Right lobe of liver (tissue), 6 donors: Measurements from ENCODE around the gene UBR7. TPM values are rescaled to one million over a fixed set of nuclear protein-coding genes. Genes with fewer than 3 reads are reported as not detected.

ENCODE experiments used
- ATAC-seq, 4 donors: fragments of 200-7000 bp; cut with Tn5 transposase; one replicate each; pipeline ENCODE4 v1.9.1; 2020; ENCODE audit warnings: mild to moderate bottlenecking in 4 of 4, moderate library complexity in 4 of 4
- DNase-seq, 3 donors: peaks; one replicate each; pipeline ENCODE4 v3.0.0-alpha.2; 2020
- H3K27ac ChIP-seq, 3 donors: fragments of 200-600 bp; one replicate each; pipeline ENCODE4 v1.8.0; 2022
- H3K27me3 ChIP-seq, 2 donors: fragments of 200-600 bp; one replicate each; pipeline ENCODE4 v1.8.0; 2022
- H3K36me3 ChIP-seq, 4 donors: fragments of 200-600 bp; sonication (generic) in 1 of 4; one replicate each; pipeline versions ENCODE4 v1.5.1 to v1.8.0; 2017 to 2022; ENCODE audit warnings: control low read depth in 1 of 4
- H3K4me1 ChIP-seq, 4 donors: fragments of 200-600 bp; sonication (generic) in 1 of 4; one replicate each; pipeline versions ENCODE4 v1.5.1 to v1.8.0; 2017 to 2022; ENCODE audit warnings: control low read depth in 1 of 4
- H3K4me3 ChIP-seq, 3 donors: fragments of 200-600 bp; one replicate each; pipeline ENCODE4 v1.8.0; 2022
- H3K9me3 ChIP-seq, 4 donors: fragments of 200-600 bp; sonication (generic) in 1 of 4; one replicate each; pipeline versions ENCODE4 v1.5.1 to v1.8.0; 2017 to 2022; ENCODE audit warnings: control low read depth in 1 of 4
- CTCF ChIP-seq, 4 donors: fragments of 200-600 bp in 3 of 4; fragments of 450-650 bp in 1 of 4; IDR thresholded peaks; one replicate each; pipeline versions ENCODE4 v1.5.1 to v1.8.0; 2016 to 2022; ENCODE audit warnings: antibody characterized with exemption in 4 of 4, mild to moderate bottlenecking in 2 of 4
- POLR2A ChIP-seq: fragments of 450-650 bp; IDR thresholded peaks from one replicate; pipeline ENCODE4 v1.6.1; 2017; ENCODE audit warnings: antibody characterized with exemption, mild to moderate bottlenecking
- WGBS: methylation state at CpG from one replicate; pipeline ENCODE4 v1.1.6; 2018; ENCODE audit warnings: low coverage, low lambda C conversion rate; ENCODE audit not compliant: insufficient coverage; ENCODE audit errors: missing lambda C conversion rate; 5-methylcytosine and 5-hydroxymethylcytosine counted together
- intact Hi-C, 2 donors: fragments of 100-400 bp; cut with DNase I; formaldehyde crosslinking; loops; one replicate each; pipeline versions ENCODE4 v1.11.2 to v1.14.1; 2022
- total RNA-seq, 6 experiments: library from RNA; depleted of rRNA in 2 of 6; stranded (reverse); fragments of >200 nt in 2 of 6; fragmentation: NEBNext Ultra II Directional in 3 of 6; extraction: Animal tissue kit (Norgen Biotek cat#: 25700) in 3 of 6; gene quantifications; one replicate each; pipeline versions ENCODE4 v1.1.0 to v1.2.4, GENCODE V29; 2016 to 2023
- donor health status: DM: no; HTN: yes; CAD: no.
- donor health status: DM: no; HTN: no; CAD: no.
- donor health status: DM: no; HTN: no; CAD: no.
- donor health status: DM: no; HTN: yes; CAD: no.
- donor health status: DM: no; HTN: yes; CAD: no.

Gene UBR7
- total RNA-seq, 6 experiments from 2014 or later, result 7.1 to 16.6 (median 8.4) TPM

GRCh38 chr14:93239869-93240677 is 33.0 kb downstream of the UBR7 start:
- no peak for TF ChIP-seq CTCF (IDR thresholded peaks at IDR 0.05)
- TF ChIP-seq POLR2A, result no peak

DNA sequence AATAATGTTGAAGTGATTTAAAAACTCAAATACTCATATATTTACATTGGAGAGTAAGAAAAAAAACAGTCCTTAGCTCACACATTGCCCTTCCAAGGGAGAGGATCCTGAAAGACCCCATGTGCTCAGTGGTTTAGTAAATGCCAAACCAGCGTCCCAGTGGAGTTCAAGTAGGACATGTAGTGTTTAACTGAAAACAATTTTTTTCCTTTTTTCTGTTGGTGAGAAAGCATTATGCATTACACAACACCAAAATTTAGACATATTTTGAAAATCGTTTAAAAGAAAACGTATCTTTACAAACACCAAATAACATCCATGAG is 33.6 kb downstream of the UBR7 start:
- intact Hi-C loops, result no loop called here
- Histone ChIP-seq H3K4me3 (no peak overlapping the region), H3K4me1 (no peaks in the 10 kb centered on the region), H3K9me3 (no peaks in the 10 kb centered on the region), H3K27ac (no peak overlapping the region), H3K27me3 (no peaks in the 10 kb centered on the region), H3K36me3 (peaks cover 0 to 40% (median 11%) of the 10 kb centered on the region in 4 donors)
- WGBS, result 78% methylated on average over 3 of the region's 3 CpGs
- DNase-seq (no peak), ATAC-seq (no peak)
- TF ChIP-seq POLR2A (no peak), CTCF (IDR thresholded peaks at IDR 0.05) (no peak)

More at GRCh38 chr14:93239869-93240677, 33.0 kb downstream of the UBR7 start:
- Histone ChIP-seq H3K9me3 (no peaks in the 10 kb centered on the region), H3K27me3 (no peaks in the 10 kb centered on the region), H3K4me3 (no peak overlapping the region), H3K4me1 (no peaks in the 10 kb centered on the region), H3K27ac (no peak overlapping the region), H3K36me3 (peaks cover 0 to 34% (median 6%) of the 10 kb centered on the region in 4 donors)
- no peak for DNase-seq
- 92% methylated on average over 21 of the region's 25 CpGs for WGBS
- ATAC-seq, result no peak
- intact Hi-C loops, result loop anchor here in 1 of 2 donors (10.0 kb wide), 1 partner anchor 305 kb away; no protein-coding TSS in a partner anchor

- no peaks in the 10 kb centered on the region for H3K9me3 ChIP-seq
- intact Hi-C loops, result no loop called here
- TF ChIP-seq POLR2A, result no peak
- TF ChIP-seq CTCF (IDR thresholded peaks at IDR 0.05), result no peak
- no peaks in the 10 kb centered on the region for H3K4me1 ChIP-seq
- H3K36me3 ChIP-seq, result peaks cover 5 to 44% (median 16%) of the 10 kb centered on the region in 4 donors
- DNase-seq (no peak), ATAC-seq (peak in 1 of 4 donors; percentile 45)
- no peaks in the 10 kb centered on the region for H3K27me3 ChIP-seq
- no peak overlapping the region for H3K27ac ChIP-seq
- 76% methylated on average over 8 of the region's 10 CpGs for WGBS
- no peak overlapping the region for H3K4me3 ChIP-seq
Observed at GRCh38 chr14:93245764-93246420, 38.8 kb downstream of the UBR7 start.

DNA sequence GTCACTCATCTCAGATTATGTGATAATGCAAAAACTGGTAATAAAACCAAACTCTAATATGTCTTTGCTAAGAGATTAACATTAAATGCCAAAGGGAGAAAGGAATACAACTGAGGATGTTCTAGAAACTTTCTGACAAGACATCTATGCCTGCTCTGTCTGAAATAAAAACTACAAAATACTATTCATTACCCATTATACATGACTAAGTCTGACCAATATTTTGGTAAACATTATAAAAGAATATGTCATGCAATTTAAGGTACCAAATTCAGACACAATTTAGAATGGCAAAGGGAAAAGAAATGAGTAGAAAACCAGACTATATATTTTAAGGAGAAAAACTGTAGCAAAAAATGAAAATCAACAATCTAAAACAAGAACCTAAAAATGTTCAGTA is 39.5 kb downstream of the UBR7 start:
- intact Hi-C loops, result no loop called here
- DNase-seq (no peak), ATAC-seq (no peak)
- no peak overlapping the region for H3K27ac ChIP-seq
- no peak overlapping the region for H3K4me3 ChIP-seq
- H3K36me3 ChIP-seq, result peaks cover 5 to 45% (median 17%) of the 10 kb centered on the region in 4 donors
- no peaks in the 10 kb centered on the region for H3K27me3 ChIP-seq
- H3K4me1 ChIP-seq, result no peaks in the 10 kb centered on the region
- TF ChIP-seq CTCF (IDR thresholded peaks at IDR 0.05) (no peak), POLR2A (no peak)
- H3K9me3 ChIP-seq, result no peaks in the 10 kb centered on the region
